ENCODE results near the gene DPH2.

DNA sequence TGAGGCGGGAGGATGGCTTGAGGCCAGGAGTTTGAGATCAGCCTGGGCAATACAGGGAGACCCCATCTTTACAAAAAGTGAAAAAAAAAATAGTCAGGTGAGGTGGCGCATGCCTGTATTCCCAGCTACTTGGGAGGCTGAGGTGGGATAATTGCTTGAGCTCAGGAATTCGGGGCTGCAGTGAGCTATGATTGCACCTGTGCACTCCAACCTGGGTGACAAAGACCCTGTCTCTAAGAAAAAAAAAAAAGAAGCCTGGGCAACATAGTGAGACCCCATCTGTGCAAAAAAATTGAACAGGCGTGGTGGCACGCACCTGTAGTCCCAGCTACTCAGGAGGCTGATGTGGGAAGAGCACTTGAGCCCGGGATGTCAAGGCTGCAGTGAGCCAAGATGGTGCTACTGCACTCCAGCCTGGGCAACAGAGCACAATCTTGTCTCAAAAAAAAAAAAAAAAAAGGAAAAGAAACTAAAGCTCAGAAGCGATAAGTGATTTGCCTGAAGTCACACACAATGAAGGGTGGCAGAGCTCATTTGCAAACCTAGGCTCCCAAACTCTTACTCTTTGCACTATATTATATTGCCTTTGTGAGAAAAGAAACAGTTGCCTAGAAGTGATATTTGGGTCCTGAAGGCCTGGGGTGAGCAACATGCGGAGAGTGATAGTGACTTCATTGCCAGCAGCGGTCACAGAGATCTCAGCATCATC, 23.6 kb downstream of the DPH2 start:
- TF ChIP-seq, protein P1, sequence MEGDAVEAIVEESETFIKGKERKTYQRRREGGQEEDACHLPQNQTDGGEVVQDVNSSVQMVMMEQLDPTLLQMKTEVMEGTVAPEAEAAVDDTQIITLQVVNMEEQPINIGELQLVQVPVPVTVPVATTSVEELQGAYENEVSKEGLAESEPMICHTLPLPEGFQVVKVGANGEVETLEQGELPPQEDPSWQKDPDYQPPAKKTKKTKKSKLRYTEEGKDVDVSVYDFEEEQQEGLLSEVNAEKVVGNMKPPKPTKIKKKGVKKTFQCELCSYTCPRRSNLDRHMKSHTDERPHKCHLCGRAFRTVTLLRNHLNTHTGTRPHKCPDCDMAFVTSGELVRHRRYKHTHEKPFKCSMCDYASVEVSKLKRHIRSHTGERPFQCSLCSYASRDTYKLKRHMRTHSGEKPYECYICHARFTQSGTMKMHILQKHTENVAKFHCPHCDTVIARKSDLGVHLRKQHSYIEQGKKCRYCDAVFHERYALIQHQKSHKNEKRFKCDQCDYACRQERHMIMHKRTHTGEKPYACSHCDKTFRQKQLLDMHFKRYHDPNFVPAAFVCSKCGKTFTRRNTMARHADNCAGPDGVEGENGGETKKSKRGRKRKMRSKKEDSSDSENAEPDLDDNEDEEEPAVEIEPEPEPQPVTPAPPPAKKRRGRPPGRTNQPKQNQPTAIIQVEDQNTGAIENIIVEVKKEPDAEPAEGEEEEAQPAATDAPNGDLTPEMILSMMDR (IDR thresholded peaks at IDR 0.05), result no peak
- TF ChIP-seq POLR2AphosphoS5 (IDR thresholded peaks at IDR 0.05; ENCODE audit: insufficient read depth in 1 of 2, low read depth in 1 of 2) (no peak), POLR2A (IDR thresholded peaks at IDR 0.05) (no peak)
